MM.1S (cell line): ENCODE measurements around the gene POLE.

ENCODE experiments used
- DNase-seq: peaks from one replicate; pipeline ENCODE4 v3.0.0-alpha.2; 2015
- H2AFZ ChIP-seq: fragments of 300-600 bp; sonication (generic); 2 replicates; pipeline ENCODE4 v1.6.0; 2016; ENCODE audit warnings: antibody characterized with exemption, low read length
- H3F3A ChIP-seq: fragments of 300-600 bp; sonication (generic); 2 replicates; pipeline ENCODE4 v1.6.1; 2016; ENCODE audit warnings: mild to moderate bottlenecking, antibody characterized with exemption, low read length, moderate library complexity, mixed read lengths; ENCODE audit not compliant: insufficient read depth
- H3K27ac ChIP-seq: fragments of 300-600 bp; sonication (generic); 2 replicates; pipeline ENCODE4 v1.5.1; 2016; ENCODE audit warnings: mild to moderate bottlenecking, low read length
- H3K27me3 ChIP-seq: fragments of 300-600 bp; sonication (generic); replicated peaks from 2 replicates; pipeline ENCODE4 v1.6.0; 2016; ENCODE audit warnings: low read length; ENCODE audit not compliant: insufficient read depth
- H3K36me3 ChIP-seq: fragments of 300-600 bp; sonication (generic); replicated peaks from 2 replicates; pipeline ENCODE4 v1.6.1; 2016; ENCODE audit warnings: mild to moderate bottlenecking, low read length, mixed read lengths; ENCODE audit not compliant: insufficient read depth
- H3K4me1 ChIP-seq: fragments of 300-600 bp; sonication (generic); 2 replicates; pipeline ENCODE4 v1.6.1; 2016; ENCODE audit warnings: low read length, mixed read lengths
- H3K4me2 ChIP-seq: fragments of 300-600 bp; sonication (generic); 2 replicates; pipeline ENCODE4 v1.6.0; 2016; ENCODE audit warnings: low read depth, low read length
- H3K4me3 ChIP-seq: fragments of 300-600 bp; sonication (generic); 2 replicates; pipeline ENCODE4 v1.5.1; 2016; ENCODE audit warnings: low read length, mixed read lengths
- H3K79me2 ChIP-seq: fragments of 300-600 bp; sonication (generic); 2 replicates; pipeline ENCODE4 v1.6.1; 2016; ENCODE audit warnings: mixed run types, low read length, mixed read lengths
- H3K9ac ChIP-seq: fragments of 300-600 bp; sonication (generic); 2 replicates; pipeline ENCODE4 v1.6.1; 2016; ENCODE audit warnings: low read length, mixed read lengths
- H3K9me2 ChIP-seq: fragments of 300-600 bp; sonication (generic); replicated peaks from 2 replicates; pipeline ENCODE4 v1.6.1; 2016; ENCODE audit warnings: mild to moderate bottlenecking, low read length, mixed read lengths; ENCODE audit not compliant: insufficient read depth
- H3K9me3 ChIP-seq: fragments of 300-600 bp; sonication (generic); replicated peaks from 2 replicates; pipeline ENCODE4 v1.6.1; 2016; ENCODE audit warnings: mild to moderate bottlenecking, low read length, mixed read lengths; ENCODE audit not compliant: insufficient read depth
- H4K20me1 ChIP-seq: fragments of 300-600 bp; sonication (generic); 2 replicates; pipeline ENCODE4 v1.6.1; 2016; ENCODE audit warnings: mild to moderate bottlenecking, low read length, moderate library complexity, mixed read lengths; ENCODE audit not compliant: insufficient read depth
- EZH2 ChIP-seq: fragments of 300-600 bp; sonication (generic); optimal IDR thresholded peaks from 2 replicates; pipeline ENCODE3; 2017; ENCODE audit warnings: low read depth, mild to moderate bottlenecking, antibody characterized with exemption, low read length, mixed read lengths
- EZH2phosphoT487 ChIP-seq: fragments of 300-600 bp; sonication (generic); IDR thresholded peaks from 2 replicates; pipeline ENCODE4 v1.6.1; 2018; ENCODE audit warnings: antibody characterized with exemption, low read length
- TF ChIP-seq, protein P1 (sequence below): fragments of 300-600 bp; sonication (generic); IDR thresholded peaks from 2 replicates; pipeline ENCODE4 v1.5.1; 2016; ENCODE audit warnings: antibody characterized with exemption, low read length, mixed read lengths

POLE gene

DNA sequence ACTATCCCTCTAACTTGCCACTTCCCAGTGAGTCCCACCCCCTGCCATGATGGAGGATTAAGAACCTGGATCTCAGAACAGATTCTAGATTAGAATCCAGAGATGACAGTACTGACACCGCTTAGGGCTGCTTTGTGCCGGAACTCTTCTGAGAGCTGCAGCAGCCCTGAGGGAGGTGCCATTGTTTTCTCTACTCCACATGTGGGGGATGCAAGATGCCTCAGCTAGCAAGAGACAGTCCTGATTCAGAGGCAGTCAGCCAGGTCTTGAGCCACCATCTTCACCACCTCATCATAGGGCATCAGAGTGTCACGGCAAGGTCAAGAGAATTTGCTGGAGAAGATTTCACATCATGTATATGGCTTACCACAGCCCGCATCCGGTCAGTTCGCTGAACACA is 20.1 kb upstream of the POLE start:
- H3K9me2 ChIP-seq = no peaks in the 10 kb centered on the region
- no peak overlapping the region for H2AFZ ChIP-seq
- H3K9ac ChIP-seq = no peak overlapping the region
- H3K9me3 ChIP-seq = no peaks in the 10 kb centered on the region
- no peaks in the 10 kb centered on the region for H3K27me3 ChIP-seq
- H3K27ac ChIP-seq = no peak overlapping the region
- no peaks in the 10 kb centered on the region for H3K4me1 ChIP-seq
- H3F3A ChIP-seq = no peaks in the 10 kb centered on the region
- no peak for TF ChIP-seq EZH2
- no peak for TF ChIP-seq EZH2phosphoT487
- TF ChIP-seq, protein P1, sequence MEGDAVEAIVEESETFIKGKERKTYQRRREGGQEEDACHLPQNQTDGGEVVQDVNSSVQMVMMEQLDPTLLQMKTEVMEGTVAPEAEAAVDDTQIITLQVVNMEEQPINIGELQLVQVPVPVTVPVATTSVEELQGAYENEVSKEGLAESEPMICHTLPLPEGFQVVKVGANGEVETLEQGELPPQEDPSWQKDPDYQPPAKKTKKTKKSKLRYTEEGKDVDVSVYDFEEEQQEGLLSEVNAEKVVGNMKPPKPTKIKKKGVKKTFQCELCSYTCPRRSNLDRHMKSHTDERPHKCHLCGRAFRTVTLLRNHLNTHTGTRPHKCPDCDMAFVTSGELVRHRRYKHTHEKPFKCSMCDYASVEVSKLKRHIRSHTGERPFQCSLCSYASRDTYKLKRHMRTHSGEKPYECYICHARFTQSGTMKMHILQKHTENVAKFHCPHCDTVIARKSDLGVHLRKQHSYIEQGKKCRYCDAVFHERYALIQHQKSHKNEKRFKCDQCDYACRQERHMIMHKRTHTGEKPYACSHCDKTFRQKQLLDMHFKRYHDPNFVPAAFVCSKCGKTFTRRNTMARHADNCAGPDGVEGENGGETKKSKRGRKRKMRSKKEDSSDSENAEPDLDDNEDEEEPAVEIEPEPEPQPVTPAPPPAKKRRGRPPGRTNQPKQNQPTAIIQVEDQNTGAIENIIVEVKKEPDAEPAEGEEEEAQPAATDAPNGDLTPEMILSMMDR = no peak
- no peaks in the 10 kb centered on the region for H3K36me3 ChIP-seq
- no peak for DNase-seq
- no peak overlapping the region for H3K4me2 ChIP-seq
- no peak overlapping the region for H3K4me3 ChIP-seq
- H4K20me1 ChIP-seq = no peaks in the 10 kb centered on the region
- H3K79me2 ChIP-seq = peaks cover 13% of the 10 kb centered on the region

DNA sequence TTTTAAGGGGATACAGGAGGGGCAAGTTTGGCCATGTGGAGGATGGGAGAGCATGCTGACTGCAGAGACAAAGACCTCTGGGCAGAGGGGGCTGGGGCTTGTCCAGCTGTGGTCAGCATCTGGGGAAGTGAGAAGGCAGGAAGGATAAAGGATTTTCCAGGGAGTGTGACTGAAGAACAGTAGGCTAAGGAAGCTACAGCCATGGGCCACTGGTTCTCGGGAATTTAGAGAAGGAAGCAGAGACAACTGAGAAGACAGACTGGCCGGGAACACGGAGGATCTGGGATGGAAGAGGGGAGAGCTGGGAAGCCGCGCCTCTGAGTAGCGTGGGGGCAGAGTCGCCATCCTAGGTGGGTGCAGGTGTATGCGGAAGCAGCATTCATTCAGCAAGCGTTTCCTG is 16.5 kb upstream of the POLE start:
- no peaks in the 10 kb centered on the region for H3K9me3 ChIP-seq
- no peak overlapping the region for H2AFZ ChIP-seq
- TF ChIP-seq EZH2 = no peak
- no peak for TF ChIP-seq EZH2phosphoT487
- TF ChIP-seq, protein P1 = no peak
- no peak overlapping the region for H3K4me3 ChIP-seq
- H3K4me2 ChIP-seq = no peak overlapping the region
- no peaks in the 10 kb centered on the region for H3K9me2 ChIP-seq
- no peak overlapping the region for H3K27ac ChIP-seq
- no peaks in the 10 kb centered on the region for H3K79me2 ChIP-seq
- H3K4me1 ChIP-seq = no peaks in the 10 kb centered on the region
- no peaks in the 10 kb centered on the region for H3F3A ChIP-seq
- no peaks in the 10 kb centered on the region for H4K20me1 ChIP-seq
- no peaks in the 10 kb centered on the region for H3K27me3 ChIP-seq
- no peaks in the 10 kb centered on the region for H3K36me3 ChIP-seq
- no peak for DNase-seq
- H3K9ac ChIP-seq = no peak overlapping the region

DNA sequence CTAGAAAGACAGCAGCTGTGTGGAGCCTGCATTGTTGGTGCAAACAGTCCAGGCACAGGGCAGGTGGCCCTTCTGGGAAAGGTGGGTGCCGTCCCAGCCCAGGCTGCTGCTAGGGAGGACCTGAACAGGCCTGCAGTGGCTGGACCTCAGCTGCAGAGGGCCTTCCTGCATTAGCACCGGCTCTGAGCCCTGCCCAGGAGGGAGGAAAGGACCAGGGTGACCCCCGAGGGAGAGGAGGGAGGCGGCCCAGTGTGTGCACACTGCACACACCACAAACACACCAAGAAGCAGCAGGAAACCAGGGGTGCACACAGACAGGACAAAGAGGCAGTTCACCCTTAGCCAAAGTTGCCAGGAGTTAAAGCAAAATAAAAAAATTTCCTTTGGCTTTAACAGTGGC is 15.5 kb upstream of the POLE start:
- no peaks in the 10 kb centered on the region for H3K27me3 ChIP-seq
- no peak for DNase-seq
- H3K9me3 ChIP-seq = no peaks in the 10 kb centered on the region
- H4K20me1 ChIP-seq = no peaks in the 10 kb centered on the region
- no peaks in the 10 kb centered on the region for H3K79me2 ChIP-seq
- no peak overlapping the region for H3K9ac ChIP-seq
- H3K27ac ChIP-seq = no peak overlapping the region
- no peaks in the 10 kb centered on the region for H3F3A ChIP-seq
- no peak overlapping the region for H3K4me3 ChIP-seq
- H3K4me2 ChIP-seq = no peak overlapping the region
- TF ChIP-seq, protein P1 = no peak
- TF ChIP-seq EZH2 (no peak), EZH2phosphoT487 (no peak)
- H3K36me3 ChIP-seq = no peaks in the 10 kb centered on the region
- H2AFZ ChIP-seq = no peak overlapping the region
- H3K9me2 ChIP-seq = no peaks in the 10 kb centered on the region
- no peaks in the 10 kb centered on the region for H3K4me1 ChIP-seq
